Bronchial epithelial cell (primary cell): ENCODE results near the gene KLC3. TPM values are rescaled to one million over a fixed set of nuclear protein-coding genes. Genes with fewer than 3 reads are reported as not detected.

ENCODE experiments used
- DNase-seq: peaks from one replicate; pipeline ENCODE4 v3.0.0-alpha.2; 2010; ENCODE audit warnings: low read depth
- FAIRE-seq: peaks from 2 replicates; lab custom pipeline; 2011; peaks lifted over from hg19 to GRCh38; lab: Jason Lieb, UNC
- H3K27me3 ChIP-seq: 2 replicates; pipeline ENCODE4 v1.5.1; 2011; ENCODE audit warnings: low read length; ENCODE audit not compliant: control insufficient read depth, insufficient read depth
- H3K36me3 ChIP-seq: 2 replicates; pipeline ENCODE4 v1.5.1; 2011; ENCODE audit warnings: low read length; ENCODE audit not compliant: control insufficient read depth, insufficient read depth
- H3K4me3 ChIP-seq: 2 replicates; pipeline ENCODE4 v1.5.1; 2011; ENCODE audit warnings: mild to moderate bottlenecking, low read depth, low read length, control low read depth
- CTCF ChIP-seq: IDR thresholded peaks from 2 replicates; pipeline ENCODE4 v1.5.1; 2011; ENCODE audit warnings: mild to moderate bottlenecking, moderate library complexity, low read length, control low read depth, inconsistent platforms; ENCODE audit not compliant: insufficient read depth, severe bottlenecking
- total RNA-seq: library from RNA; depleted of rRNA; stranded (reverse); fragments of >200 nt; gene quantifications from 2 replicates; pipeline ENCODE4 v1.2.1, GENCODE V29; 2014

The KLC3 gene
- total RNA-seq, 1 donor from 2014 or later = 83.5 TPM

- Histone ChIP-seq H3K36me3 (no peaks in the 10 kb centered on the region), H3K4me3 (no peak overlapping the region), H3K27me3 (peaks cover 6% of the 10 kb centered on the region)
- FAIRE-seq (no peak), DNase-seq (no peak)
- no peak for TF ChIP-seq CTCF
Observed at GRCh38 chr19:45320997-45321775, 19.4 kb upstream of the KLC3 start.

GRCh38 chr19:45321848-45322247 is 18.7 kb upstream of the KLC3 start:
- H3K36me3 ChIP-seq = no peaks in the 10 kb centered on the region
- H3K4me3 ChIP-seq = no peak overlapping the region
- peaks cover 6% of the 10 kb centered on the region for H3K27me3 ChIP-seq
- FAIRE-seq (no peak), DNase-seq (no peak)
- TF ChIP-seq CTCF = no peak

- DNase-seq (no peak), FAIRE-seq (no peak)
- no peaks in the 10 kb centered on the region for H3K36me3 ChIP-seq
- no peak for TF ChIP-seq CTCF
- H3K27me3 ChIP-seq = peaks cover 6% of the 10 kb centered on the region
- no peak overlapping the region for H3K4me3 ChIP-seq
Observed at GRCh38 chr19:45322311-45322710, 18.2 kb upstream of the KLC3 start.

DNA sequence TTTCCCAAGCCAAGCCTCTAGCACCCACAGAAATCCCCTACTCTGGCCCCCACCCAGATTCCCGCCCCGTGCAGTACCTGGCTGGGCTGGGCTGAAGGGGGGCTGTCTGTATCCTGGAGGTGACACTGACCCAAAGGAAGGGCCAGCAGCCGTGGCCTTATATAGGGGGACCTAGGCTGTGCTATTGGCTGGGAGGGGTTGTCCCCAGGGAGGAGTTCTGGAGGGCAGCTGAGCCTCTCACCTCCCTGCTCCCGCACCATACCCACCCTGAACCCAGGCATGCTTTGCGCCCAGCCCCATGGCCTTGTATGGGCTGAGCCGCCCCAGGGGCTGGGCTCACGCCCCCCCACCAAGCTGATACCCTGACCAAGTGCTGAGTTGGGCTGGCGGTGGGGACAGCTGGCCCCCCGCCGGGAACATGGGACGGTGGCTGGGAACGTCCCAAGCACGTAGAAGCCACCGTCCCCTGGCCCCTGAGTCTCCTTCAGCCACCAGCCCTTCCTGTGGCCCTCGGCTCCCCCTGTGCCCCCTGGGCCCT is 17.7 kb upstream of the KLC3 start, which contains the start of gene CKM:
CKM (minus strand) TSS at position 132 of the 538 bp plus-strand sequence. CDS start 3,162 bp downstream, outside the sequence.
- Histone ChIP-seq H3K36me3 (no peaks in the 10 kb centered on the region), H3K4me3 (no peak within 1 kb of the TSS), H3K27me3 (peaks cover 6% of the 10 kb centered on the region)
- FAIRE-seq = no peak
- no peak for TF ChIP-seq CTCF
- no peak for DNase-seq

DNA sequence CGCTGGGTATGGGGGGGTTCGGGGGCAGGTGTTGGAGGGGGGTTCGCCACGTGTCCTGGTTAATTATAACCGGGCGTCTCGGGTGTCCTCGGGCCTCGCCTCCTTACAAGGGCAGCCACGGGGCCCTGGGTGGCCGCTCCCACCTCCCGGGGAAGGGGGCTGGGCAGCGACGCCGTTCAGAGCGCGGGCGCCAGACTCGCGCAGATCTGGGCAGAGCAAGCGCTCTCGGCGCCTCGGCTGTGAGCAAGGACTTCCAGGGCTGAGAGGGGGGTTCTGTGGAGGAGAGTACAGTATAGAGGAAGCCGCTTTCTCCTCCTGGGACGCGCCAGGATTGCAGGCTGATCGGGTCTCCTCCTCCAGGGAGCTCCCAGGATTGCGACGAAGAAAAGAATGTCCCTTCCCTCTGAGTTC is 16.9 kb upstream of the KLC3 start:
- FAIRE-seq = no peak
- Histone ChIP-seq H3K27me3 (peaks cover 6% of the 10 kb centered on the region), H3K4me3 (no peak overlapping the region), H3K36me3 (no peaks in the 10 kb centered on the region)
- no peak for TF ChIP-seq CTCF
- no peak for DNase-seq
